Activated CD8-positive, alpha-beta T cell treated with anti-CD3 and anti-CD28 coated beads for 36 hours (primary cell): Measurements from ENCODE around the gene GPRIN2. TPM values are rescaled to one million over a fixed set of nuclear protein-coding genes. Genes with fewer than 3 reads are reported as not detected.
"Not testable (repeated sequence)": the region's sequence is repeated elsewhere in the genome, so short reads cannot be mapped to it uniquely, and the experiment has no call there.

ENCODE experiments used
- ATAC-seq: fragments of 200-7000 bp; cut with Tn5 transposase; one replicate; pipeline ENCODE4 v1.10.0; 2021; ENCODE audit warnings: mild to moderate bottlenecking, moderate library complexity
- CTCF ChIA-PET: fragments of 350-600 bp; sonication (Branson Sonifier 250); formaldehyde crosslinking; loops from one replicate; lab custom pipeline; 2021; ENCODE audit warnings: antibody characterized with exemption; lab: Charles Lee
- POLR2A ChIA-PET: fragments of 350-600 bp; sonication (Branson Sonifier 250); formaldehyde crosslinking; loops from one replicate; lab custom pipeline; 2021; ENCODE audit warnings: antibody characterized with exemption; lab: Charles Lee
- DNase-seq: peaks from one replicate; pipeline ENCODE4 v3.0.0-alpha.2; 2020
- H3K27ac Mint-ChIP-seq: one replicate; pipeline ENCODE4 v1.8.0; 2021; ENCODE audit warnings: mild to moderate bottlenecking, mixed read lengths
- H3K27me3 Mint-ChIP-seq: one replicate; pipeline ENCODE4 v1.8.0; 2021; ENCODE audit warnings: mixed read lengths
- H3K36me3 Mint-ChIP-seq: one replicate; pipeline ENCODE4 v1.8.0; 2021; ENCODE audit warnings: low read depth, mixed read lengths
- H3K4me1 Mint-ChIP-seq: one replicate; pipeline ENCODE4 v1.8.0; 2021; ENCODE audit warnings: low read depth, mixed read lengths
- H3K4me3 Mint-ChIP-seq: one replicate; pipeline ENCODE4 v1.8.0; 2021; ENCODE audit warnings: mild to moderate bottlenecking, moderate library complexity, mixed read lengths
- H3K9me3 Mint-ChIP-seq: one replicate; pipeline ENCODE4 v1.8.0; 2021; ENCODE audit warnings: mixed read lengths
- intact Hi-C: fragments of 100-400 bp; cut with micrococcal nuclease; formaldehyde crosslinking; loops from one replicate; pipeline ENCODE4 v1.10.0; 2022
- total RNA-seq, 2 experiments: library from RNA; stranded (reverse); gene quantifications; one replicate each; pipeline ENCODE4 v1.2.3, GENCODE V29; 2021

GPRIN2 gene
- total RNA-seq, 2 experiments from 2014 or later = not detected

DNA sequence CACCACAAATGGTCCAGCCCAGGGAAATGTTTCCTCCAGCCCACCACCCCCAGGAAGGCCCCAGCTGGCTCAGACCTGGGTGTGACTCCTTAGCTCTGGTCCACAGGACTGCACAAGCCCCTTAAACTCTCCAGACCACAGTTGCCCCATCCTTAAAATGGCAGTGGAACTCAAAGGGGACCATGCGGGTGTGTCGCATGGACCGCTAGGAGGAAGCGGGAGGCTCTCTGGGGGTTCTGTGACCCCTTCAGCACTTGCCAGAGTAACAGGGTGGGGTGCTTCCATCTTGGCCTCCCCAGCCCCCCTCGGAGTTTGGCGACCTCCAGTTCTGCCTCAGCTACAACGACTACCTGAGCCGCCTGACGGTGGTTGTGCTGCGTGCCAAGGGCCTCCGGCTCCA, 27.7 kb upstream of the GPRIN2 start:
- DNase-seq, H3K4me3 Mint-ChIP-seq, POLR2A ChIA-PET: not testable (repeated sequence)

DNA sequence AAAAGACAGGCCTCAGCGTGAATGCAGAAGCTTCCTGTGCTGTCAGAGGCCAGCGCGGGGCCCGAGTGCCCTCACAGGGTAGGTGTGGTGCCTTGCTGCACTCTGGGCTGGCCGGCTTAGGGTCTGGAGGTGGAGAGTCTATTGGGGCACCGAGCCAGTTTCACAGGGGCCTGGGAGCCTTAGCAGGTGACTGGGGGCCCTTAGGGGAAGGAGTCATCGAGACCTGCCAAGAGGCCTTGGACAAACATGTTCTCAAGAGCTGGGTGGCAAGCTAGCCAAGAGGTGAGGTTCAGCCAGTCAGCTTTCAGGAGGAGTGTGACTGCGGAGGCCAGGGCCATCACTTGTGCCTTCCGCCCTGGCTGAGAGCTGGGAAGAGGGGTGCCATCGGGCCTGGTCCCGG, 26.1 kb upstream of the GPRIN2 start:
- H3K9me3 Mint-ChIP-seq, CTCF ChIA-PET, H3K27me3 Mint-ChIP-seq, ATAC-seq, H3K36me3 Mint-ChIP-seq, DNase-seq, H3K4me1 Mint-ChIP-seq, POLR2A ChIA-PET, H3K4me3 Mint-ChIP-seq, H3K27ac Mint-ChIP-seq, intact Hi-C loops: not testable (repeated sequence)

More for the DNA sequence above, 27.7 kb upstream of the GPRIN2 start:
- H3K4me1 Mint-ChIP-seq, intact Hi-C loops, H3K36me3 Mint-ChIP-seq, H3K27me3 Mint-ChIP-seq, H3K9me3 Mint-ChIP-seq, H3K27ac Mint-ChIP-seq, CTCF ChIA-PET, ATAC-seq: not testable (repeated sequence)

DNA sequence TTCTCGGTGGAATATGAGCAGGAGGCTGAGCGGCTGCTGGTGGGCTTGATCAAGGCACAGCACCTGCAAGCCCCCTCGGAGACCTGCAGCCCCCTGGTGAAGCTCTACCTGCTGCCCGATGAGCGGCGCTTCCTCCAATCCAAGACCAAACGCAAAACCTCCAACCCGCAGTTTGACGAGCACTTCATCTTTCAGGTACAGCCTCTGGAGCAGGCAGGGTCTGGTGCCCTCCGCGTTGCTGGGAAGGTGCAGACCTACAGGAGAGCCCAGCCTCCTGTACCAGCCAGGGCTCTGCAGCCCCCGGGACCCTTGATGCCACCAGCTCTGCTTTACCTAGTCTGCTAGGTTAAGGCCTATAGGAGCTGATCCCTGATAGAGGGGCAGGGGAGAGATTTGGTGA, 25.5 kb upstream of the GPRIN2 start:
- H3K4me3 Mint-ChIP-seq, H3K27ac Mint-ChIP-seq, intact Hi-C loops, H3K36me3 Mint-ChIP-seq, ATAC-seq, H3K27me3 Mint-ChIP-seq, H3K9me3 Mint-ChIP-seq, CTCF ChIA-PET, DNase-seq, H3K4me1 Mint-ChIP-seq, POLR2A ChIA-PET: not testable (repeated sequence)

DNA sequence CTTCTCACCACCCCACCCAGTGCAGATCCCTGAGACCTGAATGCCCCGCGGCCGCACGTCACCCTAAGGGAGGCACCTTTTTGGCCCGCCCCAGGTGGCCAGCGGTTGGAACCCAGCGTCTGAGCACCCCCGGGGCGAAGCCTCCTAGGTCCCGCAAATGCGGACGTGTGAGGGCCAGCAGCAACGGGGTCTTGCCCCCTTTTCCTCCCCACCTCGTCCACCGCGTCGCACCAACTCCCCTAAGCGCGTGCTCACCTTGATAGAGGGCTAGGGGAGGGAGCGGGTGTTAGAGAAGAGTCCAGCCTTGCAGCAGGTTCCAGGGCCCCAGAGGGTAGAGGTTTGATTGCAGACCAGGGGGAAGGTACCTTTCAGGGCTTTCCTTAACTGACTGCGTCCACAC, 22.9 kb upstream of the GPRIN2 start:
- H3K9me3 Mint-ChIP-seq, DNase-seq, H3K36me3 Mint-ChIP-seq, CTCF ChIA-PET, ATAC-seq, H3K4me1 Mint-ChIP-seq, H3K27ac Mint-ChIP-seq, intact Hi-C loops, H3K4me3 Mint-ChIP-seq, H3K27me3 Mint-ChIP-seq, POLR2A ChIA-PET: not testable (repeated sequence)

DNA sequence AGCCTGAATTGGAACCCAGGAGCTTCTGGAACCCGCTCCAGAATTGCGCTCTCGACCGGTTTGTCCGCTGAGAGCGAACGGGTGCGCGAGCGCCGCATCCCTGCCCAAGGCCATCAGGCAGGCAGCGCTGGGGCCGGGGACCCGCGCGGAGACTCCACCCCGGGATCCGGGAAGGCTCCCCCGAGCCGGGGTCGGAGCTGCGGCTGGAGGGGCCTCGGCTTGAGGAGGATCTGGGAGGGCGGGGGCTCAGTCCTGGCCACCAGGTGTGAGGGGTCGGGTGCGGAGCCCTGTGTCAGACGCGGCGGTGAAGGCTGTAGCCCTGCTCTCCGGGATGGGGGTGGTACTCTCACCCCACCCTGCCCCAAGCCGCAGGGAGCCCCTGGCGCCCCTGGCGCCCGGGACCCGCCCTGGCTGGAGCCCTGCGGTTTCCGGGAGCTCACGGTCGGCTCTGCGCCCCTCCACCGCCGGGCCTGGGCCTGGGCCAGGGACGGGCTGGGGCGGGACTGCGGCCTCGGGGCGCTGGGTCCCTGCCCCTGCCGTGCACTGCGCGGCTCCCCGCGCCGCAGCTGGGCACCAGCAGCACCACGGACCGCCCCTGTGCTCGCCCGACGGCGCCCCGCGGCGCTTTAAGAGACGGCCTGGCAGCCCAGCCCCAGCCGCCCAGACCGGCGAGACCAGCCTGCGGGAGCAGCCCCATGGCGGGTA, 22.2 kb upstream of the GPRIN2 start, which contains the start of gene SYT15:
SYT15 (plus strand) TSS at position 655 of the 705 bp plus-strand sequence; CDS start at position 696, 41 bp downstream.
- H3K4me3 Mint-ChIP-seq, H3K27ac Mint-ChIP-seq, H3K4me1 Mint-ChIP-seq, DNase-seq, H3K36me3 Mint-ChIP-seq, H3K27me3 Mint-ChIP-seq, H3K9me3 Mint-ChIP-seq, intact Hi-C loops, CTCF ChIA-PET, POLR2A ChIA-PET, ATAC-seq: not testable (repeated sequence)

DNA sequence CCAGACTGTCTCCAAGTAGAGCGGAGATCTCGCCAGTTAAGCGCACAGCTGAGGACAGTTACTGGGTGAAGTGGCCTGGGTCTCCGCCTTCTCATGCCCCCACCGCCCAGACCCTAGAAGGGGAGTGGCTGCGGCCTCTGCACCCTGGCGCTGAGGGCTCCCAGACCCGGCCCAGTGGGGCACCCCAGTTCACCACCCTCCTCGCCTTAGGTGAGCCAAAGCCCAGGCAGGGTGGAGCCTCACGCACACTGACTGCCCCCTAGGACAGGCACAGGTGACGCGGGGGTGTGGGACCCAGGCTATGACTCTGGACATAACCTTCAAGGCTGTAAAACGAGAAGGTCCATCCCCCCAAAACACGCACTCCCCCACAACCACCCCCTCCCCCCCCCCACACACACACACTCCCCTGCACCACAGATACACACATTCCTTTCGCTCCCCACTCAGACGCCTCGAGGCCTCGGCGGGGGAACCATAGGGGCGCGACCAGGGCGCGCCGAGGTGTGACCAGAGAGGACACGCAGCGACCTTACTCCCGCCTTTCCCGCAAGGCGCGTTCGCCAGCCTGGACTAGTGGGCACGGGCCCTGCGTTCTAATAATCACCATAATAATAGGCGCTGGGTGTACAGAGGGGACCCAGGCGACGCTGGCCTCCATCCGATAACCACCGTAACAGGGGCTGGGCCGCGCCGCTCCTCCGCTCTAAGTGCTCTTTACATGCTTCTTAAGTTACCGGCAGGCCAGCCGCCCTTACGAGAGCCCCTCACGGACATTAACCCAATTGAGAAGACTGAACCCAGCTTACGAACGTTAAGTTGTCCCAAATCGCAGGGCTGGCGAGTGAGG, 21.4 kb upstream of the GPRIN2 start:
- H3K27me3 Mint-ChIP-seq, H3K36me3 Mint-ChIP-seq, H3K9me3 Mint-ChIP-seq, intact Hi-C loops, H3K4me1 Mint-ChIP-seq, H3K27ac Mint-ChIP-seq, ATAC-seq, CTCF ChIA-PET, DNase-seq, POLR2A ChIA-PET, H3K4me3 Mint-ChIP-seq: not testable (repeated sequence)

DNA sequence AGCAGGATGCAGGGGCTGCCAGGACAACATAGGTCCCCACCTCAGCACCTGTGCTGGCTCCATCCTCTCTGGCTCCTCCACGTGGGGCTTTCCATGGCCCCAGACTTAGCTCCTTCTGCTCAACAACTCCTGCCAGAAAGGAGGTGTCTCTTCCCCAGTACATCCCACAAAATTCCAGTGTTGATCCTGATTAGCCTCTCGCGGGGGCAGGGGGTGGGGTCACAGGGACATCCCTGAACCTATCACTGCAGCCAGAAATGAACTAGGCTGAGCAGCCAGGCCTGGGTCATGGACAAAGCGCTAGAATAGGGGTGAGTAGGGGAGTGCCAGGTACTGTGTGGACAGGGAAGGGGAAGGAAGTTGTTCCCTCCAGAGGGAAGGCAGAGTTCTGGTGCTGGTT, 17.4 kb upstream of the GPRIN2 start:
- intact Hi-C loops, CTCF ChIA-PET: not testable (repeated sequence)

DNA sequence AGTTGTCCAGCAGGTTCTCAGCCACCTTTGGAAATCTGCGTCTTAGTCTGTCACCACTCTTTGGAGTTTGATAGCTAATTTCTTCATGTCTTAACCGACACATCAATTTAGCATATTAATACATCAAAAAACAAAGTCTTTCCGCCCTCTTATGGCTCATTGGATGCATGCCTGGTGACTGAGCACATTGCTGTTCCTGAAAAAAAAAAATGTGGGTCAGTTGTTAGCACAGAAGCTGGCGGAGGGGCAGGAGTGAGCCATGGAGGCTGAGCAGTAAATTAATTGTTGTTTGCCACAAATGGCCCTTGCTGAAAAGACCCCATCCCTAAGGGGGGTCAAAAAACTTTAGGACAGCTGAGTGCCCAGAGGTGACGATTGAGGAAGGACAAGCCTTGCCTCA, 16.9 kb upstream of the GPRIN2 start:
- H3K36me3 Mint-ChIP-seq, H3K9me3 Mint-ChIP-seq, intact Hi-C loops, CTCF ChIA-PET, H3K27ac Mint-ChIP-seq, ATAC-seq, POLR2A ChIA-PET, H3K27me3 Mint-ChIP-seq, DNase-seq, H3K4me3 Mint-ChIP-seq, H3K4me1 Mint-ChIP-seq: not testable (repeated sequence)

More for the DNA sequence above, 17.4 kb upstream of the GPRIN2 start:
- H3K36me3 Mint-ChIP-seq, ATAC-seq, H3K27me3 Mint-ChIP-seq, H3K4me1 Mint-ChIP-seq, H3K4me3 Mint-ChIP-seq, POLR2A ChIA-PET, DNase-seq, H3K9me3 Mint-ChIP-seq, H3K27ac Mint-ChIP-seq: not testable (repeated sequence)

DNA sequence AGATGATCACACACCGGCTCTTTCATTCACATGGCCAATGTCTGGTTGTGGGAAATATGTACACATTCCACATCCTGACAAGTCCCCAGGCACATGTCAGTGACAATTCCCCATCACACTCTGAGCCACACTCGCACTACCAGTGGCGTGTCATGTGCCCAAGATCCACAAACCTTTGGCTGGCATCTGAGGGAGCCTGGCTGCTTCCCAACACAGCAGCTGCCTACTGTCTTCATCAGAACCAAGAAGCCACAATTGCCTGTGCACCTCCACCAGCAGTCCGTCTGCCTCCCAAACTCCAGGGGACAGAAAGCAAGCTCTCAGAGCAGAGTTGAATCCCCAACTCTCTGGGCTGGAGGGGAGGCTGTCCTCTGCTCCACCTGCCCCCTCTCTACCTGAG, 16.3 kb upstream of the GPRIN2 start:
- not testable (repeated sequence) for H3K4me3 Mint-ChIP-seq, DNase-seq

DNA sequence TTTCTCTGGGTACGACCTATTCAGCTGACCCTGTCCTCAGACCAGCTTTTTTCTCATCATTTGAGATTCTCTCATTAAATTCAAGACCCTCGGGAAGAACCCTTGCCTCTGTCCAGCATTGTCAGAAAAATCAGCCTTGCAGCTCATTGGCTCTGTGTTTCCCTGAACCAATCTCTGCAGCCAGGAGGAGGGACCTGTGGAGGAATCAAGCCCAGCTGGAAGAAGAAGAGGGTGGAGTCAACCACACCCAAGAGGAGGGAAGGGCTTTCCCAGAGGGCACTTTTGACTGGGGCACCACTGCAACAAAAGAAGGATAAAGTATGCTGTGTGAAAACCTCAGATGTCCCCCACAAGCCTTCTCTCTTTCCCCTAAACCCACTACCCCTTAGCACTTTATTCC, 14.2 kb upstream of the GPRIN2 start:
- intact Hi-C loops, H3K27ac Mint-ChIP-seq, H3K36me3 Mint-ChIP-seq, H3K4me1 Mint-ChIP-seq, H3K4me3 Mint-ChIP-seq, CTCF ChIA-PET, H3K9me3 Mint-ChIP-seq, ATAC-seq, DNase-seq, H3K27me3 Mint-ChIP-seq, POLR2A ChIA-PET: not testable (repeated sequence)

More for the DNA sequence above, 16.3 kb upstream of the GPRIN2 start:
- CTCF ChIA-PET, H3K36me3 Mint-ChIP-seq, H3K27ac Mint-ChIP-seq, POLR2A ChIA-PET, H3K27me3 Mint-ChIP-seq, ATAC-seq, H3K4me1 Mint-ChIP-seq, H3K9me3 Mint-ChIP-seq, intact Hi-C loops: not testable (repeated sequence)

DNA sequence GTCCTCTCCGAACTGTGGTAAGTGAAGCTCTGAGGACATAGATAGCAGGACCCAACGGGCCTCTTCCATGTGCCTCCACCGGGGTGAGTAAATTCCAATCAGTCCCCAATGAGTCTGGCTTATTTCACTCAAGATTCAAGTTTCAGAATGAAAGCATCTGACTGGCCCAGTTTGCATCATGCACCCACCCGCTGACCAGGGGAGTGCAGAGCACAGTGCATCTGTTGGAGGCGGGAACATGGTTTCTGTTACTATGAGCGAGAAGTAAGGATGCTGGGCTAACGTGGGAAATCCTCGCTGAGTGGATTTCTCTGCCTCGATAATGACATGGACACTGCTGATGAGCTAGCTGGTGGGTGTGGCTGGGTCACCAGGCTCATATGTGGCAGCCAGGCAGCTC, 10.7 kb upstream of the GPRIN2 start:
- H3K27me3 Mint-ChIP-seq, CTCF ChIA-PET, H3K9me3 Mint-ChIP-seq, H3K4me3 Mint-ChIP-seq, intact Hi-C loops, H3K27ac Mint-ChIP-seq, ATAC-seq, H3K4me1 Mint-ChIP-seq, POLR2A ChIA-PET, H3K36me3 Mint-ChIP-seq, DNase-seq: not testable (repeated sequence)
